ENCODE measurements around the gene MAPKBP1. TPM values are rescaled to one million over a fixed set of nuclear protein-coding genes. Genes with fewer than 3 reads are reported as not detected.

The MAPKBP1 gene
- total and polyA plus RNA-seq, 2 of the 8 experiments (the other 6 are each of a cell fraction or from before 2014, with no cell fraction given), result 4.3 to 11.3 TPM

- no peak overlapping the region for H4K5ac ChIP-seq (ENCODE audit: insufficient read length, low read depth, low read length)
- no peak overlapping the region for H3K27ac ChIP-seq (ENCODE audit: low read depth, low read length)
- no peak overlapping the region for H2BK5ac ChIP-seq (ENCODE audit: low read depth, low read length)
- H2BK120ac ChIP-seq (replicated peaks; ENCODE audit: low read depth, low read length), result no peak overlapping the region
- peaks cover 0 to 4% (median 2%) of the 10 kb centered on the region in 4 experiments; a peak in 4 of 7 replicates for H3K4me1 ChIP-seq (replicated peaks in 1 of 4; ENCODE audit: control insufficient read depth in 3 of 4, insufficient read depth in 4 of 4, low read length in 3 of 4)
- H3K23me2 ChIP-seq (ENCODE audit: low read depth, low read length), result no peaks in the 10 kb centered on the region
- DNase-seq (ENCODE audit: low read depth in 1 of 2, low spot score in 2 of 2), result peak in 1 of 2 experiments; percentile 59
- H3K4me3 ChIP-seq (ENCODE audit: extremely low read depth in 1 of 4, insufficient read depth in 2 of 4, low read depth in 3 of 4, low read length in 4 of 4), result no peak overlapping the region
- H2AFZ ChIP-seq (ENCODE audit: low read length), result peak overlapping the region; percentile 92
- no peak overlapping the region for H2AK5ac ChIP-seq (ENCODE audit: low read depth, low read length)
- H3K14ac ChIP-seq (ENCODE audit: insufficient read length), result no peak overlapping the region
- CTCF ChIA-PET (ENCODE audit: partially characterized antibody), result interaction anchor here (0.7 to 13.7 kb wide), 15 partner anchors 12 to 249 kb away, joined by 3 to 283 read pairs (median 3); partner anchors contain the start of gene MAPKBP1
- no peak for TF ChIP-seq NANOG (IDR thresholded peaks at IDR 0.05; ENCODE audit: insufficient read depth, low read depth, low read length, poor library complexity, severe bottlenecking)
- TF ChIP-seq RAD21 (IDR thresholded peaks at IDR 0.05 in 1 of 2, conservative IDR thresholded peaks at IDR 0.05 in 1 of 2; ENCODE audit: low read depth in 2 of 2, low read length in 2 of 2), result peak; percentile 66 to 71
- peak; percentile 39 to 67 (median 45) for TF ChIP-seq CTCF (IDR thresholded peaks at IDR 0.05; ENCODE audit: control extremely low read depth in 1 of 3, insufficient read depth in 1 of 3, low read depth in 1 of 3, low read length in 3 of 3)
- no peak for TF ChIP-seq POLR2A (IDR thresholded peaks at IDR 0.05; ENCODE audit: control extremely low read depth in 1 of 2, low read depth in 2 of 2, low read length in 2 of 2)
- TF ChIP-seq SIRT6 (IDR thresholded peaks at IDR 0.05; ENCODE audit: low read length), result no peak
- no peak for TF ChIP-seq GTF2F1 (IDR thresholded peaks at IDR 0.05; ENCODE audit: borderline replicate concordance, low read depth, low read length)
- H3K9ac ChIP-seq (replicated peaks in 1 of 4; ENCODE audit: extremely low read depth in 1 of 4, low read depth in 3 of 4, low read length in 3 of 4), result no peak overlapping the region
- H3K27me3 ChIP-seq (replicated peaks in 1 of 4; ENCODE audit: control insufficient read depth in 3 of 4, extremely low read depth in 1 of 4, insufficient read depth in 3 of 4, low read length in 3 of 4), result no peaks in the 10 kb centered on the region
- H2BK12ac ChIP-seq (ENCODE audit: low read depth, low read length), result no peak overlapping the region
- POLR2A ChIA-PET (ENCODE audit: partially characterized antibody), result interaction anchor here (0.9 kb wide), 1 partner anchor 34 kb away, joined by 4 read pairs; no protein-coding TSS in a partner anchor
- no peaks in the 10 kb centered on the region for H3K79me1 ChIP-seq (ENCODE audit: low read depth, low read length)
- no peak overlapping the region for H3K4me2 ChIP-seq (ENCODE audit: insufficient read depth in 1 of 2, low read depth in 2 of 2, low read length in 2 of 2)
- FAIRE-seq, result no peak
- H3K9me3 ChIP-seq (ENCODE audit: insufficient read depth in 2 of 2, low read depth in 1 of 2, low read length in 1 of 2), result no peaks in the 10 kb centered on the region
- H4K8ac ChIP-seq (ENCODE audit: extremely low read depth, insufficient read depth, low read length), result no peak overlapping the region; the same call in 1 of the 2 replicates
- no peaks in the 10 kb centered on the region for H3K36me3 ChIP-seq (ENCODE audit: control insufficient read depth in 2 of 4, insufficient read depth in 4 of 4, low read length in 3 of 4)
- no peak overlapping the region for H3K56ac ChIP-seq (replicated peaks; ENCODE audit: insufficient read length, low read depth, low read length)
- H2BK15ac ChIP-seq (ENCODE audit: low read length), result no peak overlapping the region
- H3K4ac ChIP-seq (replicated peaks; ENCODE audit: insufficient read length, low read depth, low read length), result no peak overlapping the region
- no peaks in the 10 kb centered on the region for H4K20me1 ChIP-seq (replicated peaks in 1 of 2; ENCODE audit: control insufficient read depth in 1 of 2, insufficient read depth in 2 of 2, low read length in 2 of 2)
- no peak overlapping the region for H3K18ac ChIP-seq (ENCODE audit: extremely low read depth, low read length)
- H2BK20ac ChIP-seq (ENCODE audit: low read length), result no peak overlapping the region
- no peaks in the 10 kb centered on the region for H3K79me2 ChIP-seq (ENCODE audit: control insufficient read depth in 1 of 2, insufficient read depth in 2 of 2, low read length in 2 of 2)
- H4K91ac ChIP-seq (replicated peaks; ENCODE audit: insufficient read length, low read length), result no peak overlapping the region
- WGBS, 2 experiments (ENCODE audit: extremely low coverage in 1 of 2, insufficient coverage in 1 of 2, insufficient read length in 1 of 2, insufficient replicate concordance in 2 of 2, low coverage in 1 of 2, low lambda C conversion rate in 2 of 2, missing lambda C conversion rate in 1 of 2), result 87% methylated on average over 9 of the region's 10 CpGs; no CpG with 5 or more reads in 1 of the 2 experiments
- no peak overlapping the region for H3K23ac ChIP-seq (ENCODE audit: insufficient read length)
These were observed 32.3 kb downstream of the MAPKBP1 start for GRCh38 chr15:41806291-41807181.

All from H1 (cell line).